Measurements from ENCODE around the gene KCNG4.

- no peak for TF ChIP-seq ZNF610 (tag by site-specific recombination; IDR thresholded peaks at IDR 0.05; ENCODE audit: borderline replicate concordance)
- TF ChIP-seq YY1 (tag by site-specific recombination; IDR thresholded peaks at IDR 0.05) = no peak
- no peak for TF ChIP-seq CTCF (tag by site-specific recombination; IDR thresholded peaks at IDR 0.05)
- no peak for TF ChIP-seq ZNF423 (tag by site-specific recombination; IDR thresholded peaks at IDR 0.05)
- TF ChIP-seq ZNF510 (tag by site-specific recombination; IDR thresholded peaks at IDR 0.05; ENCODE audit: insufficient replicate concordance) = no peak
- no peak for TF ChIP-seq ZSCAN18 (tag by site-specific recombination; IDR thresholded peaks at IDR 0.05)
- no peak for TF ChIP-seq BCL11A (tag by site-specific recombination; IDR thresholded peaks at IDR 0.05; ENCODE audit: low read depth)
- no peak for TF ChIP-seq ZXDB (tag by site-specific recombination; IDR thresholded peaks at IDR 0.05)
- TF ChIP-seq ZNF645 (tag by site-specific recombination; IDR thresholded peaks at IDR 0.05) = no peak
- TF ChIP-seq ZNF626 (tag by site-specific recombination; IDR thresholded peaks at IDR 0.05) = no peak
- no peak for TF ChIP-seq ZNF561 (tag by site-specific recombination; IDR thresholded peaks at IDR 0.05; ENCODE audit: borderline replicate concordance)
- no peak for TF ChIP-seq ZNF133 (tag by site-specific recombination; IDR thresholded peaks at IDR 0.05)
These were observed 44.4 kb upstream of the KCNG4 start for GRCh38 chr16:84284154-84284722.

Measured in HEK293 (cell line).